ENCODE data around the gene TMEM217. TPM values are rescaled to one million over a fixed set of nuclear protein-coding genes. Genes with fewer than 3 reads are reported as not detected.
A peak's percentile ranks its signal among the peaks of the same experiment; 100 is the strongest.
"Not testable (repeated sequence)": the region's sequence is repeated elsewhere in the genome, so short reads cannot be mapped to it uniquely, and the experiment has no call there.

TMEM217 gene
- 1.5 TPM for polyA plus RNA-seq (2012; ENCODE audit: low read depth, missing spikeins)

DNA sequence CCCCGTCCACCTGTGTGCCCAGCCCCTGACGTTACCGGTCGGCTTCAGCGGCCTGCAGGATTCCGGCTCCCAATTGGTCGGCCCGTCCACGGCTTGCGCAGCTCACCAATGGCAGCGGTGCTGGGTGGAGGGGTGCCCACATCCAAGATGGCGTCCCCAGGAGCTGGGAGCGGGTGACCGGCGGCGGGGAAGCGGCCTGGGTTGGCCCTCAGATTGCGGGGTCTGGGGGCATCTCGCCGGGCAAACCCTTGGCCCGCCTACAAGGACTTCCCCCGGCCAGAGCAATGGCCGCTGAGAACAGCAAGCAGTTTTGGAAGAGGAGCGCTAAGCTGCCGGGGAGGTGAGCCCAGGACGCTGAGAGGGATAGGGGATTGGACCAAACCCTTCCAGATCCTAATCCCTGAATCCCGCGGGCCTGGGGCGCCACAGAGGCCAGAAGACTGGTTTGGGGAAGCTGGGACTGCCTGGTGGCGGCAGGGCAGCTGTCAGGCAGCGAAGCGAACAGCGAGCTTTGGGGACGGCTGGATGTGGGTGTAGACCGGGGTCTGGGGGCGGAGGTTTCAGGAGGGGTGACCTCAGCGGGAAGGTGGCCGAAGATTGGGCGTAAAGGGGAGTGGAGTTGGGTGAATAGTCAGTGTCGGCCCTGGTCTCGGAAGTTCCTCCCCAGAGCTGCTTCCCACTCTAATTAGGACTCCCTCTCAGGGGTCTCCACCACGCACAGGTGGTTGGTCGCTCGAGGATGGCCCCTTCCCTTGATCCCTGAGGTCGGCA lies at the start of gene TMEM217, which contains the start of gene TBC1D22B:
Gene TMEM217, minus strand, starts transcription at position 511 of the 771 bp plus-strand sequence. CDS start 39,114 bp downstream, outside the sequence.
Gene TBC1D22B, plus strand, starts transcription at position 139 of the 771 bp plus-strand sequence. Its CDS starts 146 bp downstream, at position 285.
- peak; percentile 95 for DNase-seq (ENCODE audit: insufficient read length, low spot score)
- peak; percentile 81 for TF ChIP-seq POLR2A (IDR thresholded peaks at IDR 0.05; ENCODE audit: low read depth, low read length)
- TF ChIP-seq POLR2AphosphoS5 (IDR thresholded peaks at IDR 0.05; ENCODE audit: low read depth, low read length), result peak; percentile 82
- TF ChIP-seq PAX5 (IDR thresholded peaks at IDR 0.05; ENCODE audit: insufficient read depth, low read length, severe bottlenecking), result peak; percentile 68
- TF ChIP-seq TAF1 (IDR thresholded peaks at IDR 0.05; ENCODE audit: low read depth, low read length), result peak; percentile 80
- TF ChIP-seq SPI1 (IDR thresholded peaks at IDR 0.05; ENCODE audit: low read depth, low read length), result peak; percentile 14; the same call in 1 of the 2 replicates
- TF ChIP-seq POU2F2 (IDR thresholded peaks at IDR 0.05; ENCODE audit: low read depth, low read length), result 0 out of 2 replicates have a peak, but pooled peaks have one; percentile 7
- peak; percentile 100 for FAIRE-seq

DNA sequence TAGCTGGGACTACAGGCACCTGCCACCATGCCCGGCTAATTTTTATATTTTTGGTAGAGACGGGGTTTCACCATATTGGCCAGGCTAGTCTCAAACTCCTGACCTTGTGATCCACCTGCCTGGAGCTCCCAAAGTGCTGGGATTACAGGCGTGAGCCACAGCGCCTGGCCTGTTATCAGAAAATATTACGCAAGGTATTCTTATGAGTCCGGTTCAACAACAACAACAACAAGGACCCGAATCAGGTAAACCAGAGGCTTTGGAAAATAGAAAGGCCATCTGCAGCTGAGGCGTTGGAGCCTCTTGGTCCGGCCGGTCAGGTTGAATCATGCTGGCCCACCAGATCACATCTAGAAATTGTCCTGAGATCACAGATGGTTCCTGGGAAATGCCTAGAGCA lies 49.5 kb upstream of the TMEM217 start:
- FAIRE-seq; DNase-seq (ENCODE audit: insufficient read length, low spot score): not testable (repeated sequence)

DNA sequence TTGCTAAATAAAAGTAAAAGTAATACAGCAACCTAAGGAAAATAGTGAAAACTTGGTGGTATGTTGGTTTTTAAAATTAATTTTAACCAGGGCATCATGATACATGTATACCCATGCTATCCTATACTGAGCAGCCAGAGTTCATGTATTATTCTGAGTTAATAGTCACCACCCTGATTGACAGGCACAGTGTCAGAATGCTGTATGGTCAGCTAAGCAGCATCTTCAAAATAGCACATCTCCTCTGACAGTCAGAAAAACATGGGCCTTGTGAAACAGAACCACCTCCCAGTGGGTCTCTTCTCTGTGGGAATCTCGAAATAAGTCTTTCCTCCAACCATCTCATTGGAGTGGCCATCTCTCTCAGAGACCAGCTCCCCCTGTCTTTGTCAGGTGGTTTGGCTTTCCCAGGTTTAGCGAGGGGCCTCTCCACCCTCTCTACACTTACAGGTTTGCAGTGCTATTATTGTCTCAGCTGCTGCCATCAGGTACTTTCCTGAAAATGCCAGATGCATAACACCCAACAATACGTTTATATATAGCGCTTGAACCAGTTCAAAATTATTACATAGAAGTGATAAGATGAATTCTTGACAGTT lies 48.8 kb upstream of the TMEM217 start:
- no peak for DNase-seq (ENCODE audit: insufficient read length, low spot score)
- TF ChIP-seq TAF1 (IDR thresholded peaks at IDR 0.05; ENCODE audit: low read depth, low read length) (no peak), SPI1 (IDR thresholded peaks at IDR 0.05; ENCODE audit: low read depth, low read length) (no peak), POLR2AphosphoS5 (IDR thresholded peaks at IDR 0.05; ENCODE audit: low read depth, low read length) (no peak), POLR2A (IDR thresholded peaks at IDR 0.05; ENCODE audit: low read depth, low read length) (no peak), POU2F2 (IDR thresholded peaks at IDR 0.05; ENCODE audit: low read depth, low read length) (no peak), PAX5 (IDR thresholded peaks at IDR 0.05; ENCODE audit: insufficient read depth, low read length, severe bottlenecking) (no peak)
- peak; percentile 40 for FAIRE-seq

- FAIRE-seq (peak; percentile 26), DNase-seq (ENCODE audit: insufficient read length, low spot score) (no peak)
- no peak for TF ChIP-seq POU2F2 (IDR thresholded peaks at IDR 0.05; ENCODE audit: low read depth, low read length)
- TF ChIP-seq PAX5 (IDR thresholded peaks at IDR 0.05; ENCODE audit: insufficient read depth, low read length, severe bottlenecking), result no peak
- TF ChIP-seq TAF1 (IDR thresholded peaks at IDR 0.05; ENCODE audit: low read depth, low read length), result no peak
- TF ChIP-seq POLR2AphosphoS5 (IDR thresholded peaks at IDR 0.05; ENCODE audit: low read depth, low read length), result no peak
- TF ChIP-seq POLR2A (IDR thresholded peaks at IDR 0.05; ENCODE audit: low read depth, low read length), result no peak
- TF ChIP-seq SPI1 (IDR thresholded peaks at IDR 0.05; ENCODE audit: low read depth, low read length), result no peak
Measured at GRCh38 chr6:37305841-37306425, 48.0 kb upstream of the TMEM217 start.

GRCh38 chr6:37304766-37305165 lies 46.8 kb upstream of the TMEM217 start:
- DNase-seq (ENCODE audit: insufficient read length, low spot score) (no peak), FAIRE-seq (no peak)
- TF ChIP-seq SPI1 (IDR thresholded peaks at IDR 0.05; ENCODE audit: low read depth, low read length) (no peak), PAX5 (IDR thresholded peaks at IDR 0.05; ENCODE audit: insufficient read depth, low read length, severe bottlenecking) (no peak), POU2F2 (IDR thresholded peaks at IDR 0.05; ENCODE audit: low read depth, low read length) (no peak), TAF1 (IDR thresholded peaks at IDR 0.05; ENCODE audit: low read depth, low read length) (no peak), POLR2AphosphoS5 (IDR thresholded peaks at IDR 0.05; ENCODE audit: low read depth, low read length) (no peak), POLR2A (IDR thresholded peaks at IDR 0.05; ENCODE audit: low read depth, low read length) (no peak)

DNA sequence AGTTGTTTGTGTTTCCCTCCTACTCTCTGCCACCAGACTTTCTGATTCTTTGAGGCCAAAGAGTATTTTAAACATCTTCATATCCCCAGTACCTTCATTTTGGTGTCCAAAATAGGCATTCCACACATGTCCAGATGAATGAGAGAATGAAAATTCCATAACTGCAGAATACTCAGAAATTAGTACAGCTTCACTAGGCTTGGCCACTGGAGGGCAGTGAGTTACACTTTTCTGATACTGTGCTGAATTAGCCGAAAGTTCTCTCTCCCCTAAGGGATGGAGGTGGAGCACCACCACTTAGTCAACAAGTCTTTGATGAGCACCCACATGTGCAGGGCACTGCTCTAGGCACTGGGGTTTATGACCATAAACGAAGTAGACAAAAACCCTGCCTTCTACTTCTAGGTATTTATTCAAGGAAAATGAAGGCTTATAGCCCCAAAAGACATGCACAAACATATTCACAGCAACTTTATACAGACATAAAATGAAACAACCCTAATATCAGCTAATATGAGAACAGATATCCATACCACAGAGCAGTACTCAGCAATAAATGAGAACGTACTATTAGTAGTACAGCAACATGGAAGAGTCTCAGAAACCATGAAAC lies 46.1 kb upstream of the TMEM217 start:
- FAIRE-seq (peak; percentile 76), DNase-seq (ENCODE audit: insufficient read length, low spot score) (peak; percentile 37)
- TF ChIP-seq TAF1 (IDR thresholded peaks at IDR 0.05; ENCODE audit: low read depth, low read length), result no peak
- TF ChIP-seq POLR2A (IDR thresholded peaks at IDR 0.05; ENCODE audit: low read depth, low read length), result no peak
- TF ChIP-seq POLR2AphosphoS5 (IDR thresholded peaks at IDR 0.05; ENCODE audit: low read depth, low read length), result no peak
- no peak for TF ChIP-seq POU2F2 (IDR thresholded peaks at IDR 0.05; ENCODE audit: low read depth, low read length)
- TF ChIP-seq PAX5 (IDR thresholded peaks at IDR 0.05; ENCODE audit: insufficient read depth, low read length, severe bottlenecking), result no peak
- TF ChIP-seq SPI1 (IDR thresholded peaks at IDR 0.05; ENCODE audit: low read depth, low read length), result no peak

DNA sequence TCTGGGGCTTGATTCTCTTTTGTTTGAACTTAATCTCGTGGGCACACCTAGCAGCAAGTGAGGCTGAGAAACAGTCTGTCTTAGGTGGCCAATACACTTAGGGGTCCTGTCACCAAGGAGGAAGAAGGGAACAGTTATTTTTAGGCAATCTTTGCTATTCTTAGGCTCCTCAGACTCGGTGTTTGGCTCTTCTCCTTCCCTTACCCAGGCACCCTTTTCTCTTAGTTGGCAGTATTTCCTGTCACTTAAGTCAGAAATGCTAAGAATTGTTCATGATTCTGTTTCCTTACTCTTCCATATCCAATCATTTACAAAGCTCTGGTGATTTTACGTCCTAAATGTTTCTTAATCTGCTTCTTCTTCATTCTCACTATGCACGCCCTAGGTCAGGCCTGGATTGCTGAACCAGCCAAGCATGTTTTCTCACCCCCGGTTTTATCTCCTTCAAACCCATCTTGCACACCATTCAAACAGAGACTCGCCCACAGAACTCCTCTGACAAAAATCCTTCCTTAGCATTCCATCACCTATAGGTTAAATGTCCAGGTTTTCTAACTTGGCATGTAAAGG lies 45.2 kb upstream of the TMEM217 start:
- no peak for FAIRE-seq

DNA sequence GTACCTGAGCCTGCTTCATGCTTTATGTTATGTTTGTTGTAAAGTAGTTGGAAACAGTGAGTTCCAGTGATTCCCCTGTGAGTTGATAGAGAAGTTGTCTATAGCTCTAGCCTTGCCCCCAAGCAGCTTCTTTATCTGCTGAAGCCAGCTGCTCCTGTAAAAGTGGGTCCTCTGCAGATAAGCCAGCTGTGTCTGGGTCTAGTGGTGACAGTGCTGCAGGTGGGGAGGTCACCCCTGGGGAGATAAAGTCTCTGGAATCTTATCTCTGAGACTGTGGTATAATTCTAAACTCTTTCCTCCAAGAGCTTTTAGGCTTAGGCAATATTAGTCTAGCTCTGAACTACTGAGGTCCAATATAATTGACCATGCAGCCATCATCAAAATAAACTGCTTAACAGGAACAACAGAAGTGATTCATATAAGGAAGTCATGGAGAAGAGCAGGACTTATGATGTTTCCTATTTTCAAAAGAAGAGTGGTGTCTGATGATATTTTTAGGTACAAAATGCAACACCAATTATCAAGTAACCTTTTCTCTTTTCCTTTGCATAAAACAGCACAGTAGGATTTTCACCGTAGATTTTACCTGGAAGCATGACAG lies 44.2 kb upstream of the TMEM217 start:
- FAIRE-seq, result no peak
- TF ChIP-seq POLR2AphosphoS5 (IDR thresholded peaks at IDR 0.05; ENCODE audit: low read depth, low read length), result no peak
- no peak for TF ChIP-seq POU2F2 (IDR thresholded peaks at IDR 0.05; ENCODE audit: low read depth, low read length)
- TF ChIP-seq POLR2A (IDR thresholded peaks at IDR 0.05; ENCODE audit: low read depth, low read length), result no peak
- TF ChIP-seq PAX5 (IDR thresholded peaks at IDR 0.05; ENCODE audit: insufficient read depth, low read length, severe bottlenecking), result no peak
- no peak for TF ChIP-seq TAF1 (IDR thresholded peaks at IDR 0.05; ENCODE audit: low read depth, low read length)
- no peak for TF ChIP-seq SPI1 (IDR thresholded peaks at IDR 0.05; ENCODE audit: low read depth, low read length)
- no peak for DNase-seq (ENCODE audit: insufficient read length, low spot score)

More for the DNA sequence above, 45.2 kb upstream of the TMEM217 start:
- TF ChIP-seq POLR2AphosphoS5 (IDR thresholded peaks at IDR 0.05; ENCODE audit: low read depth, low read length) (no peak), SPI1 (IDR thresholded peaks at IDR 0.05; ENCODE audit: low read depth, low read length) (no peak), POLR2A (IDR thresholded peaks at IDR 0.05; ENCODE audit: low read depth, low read length) (no peak), PAX5 (IDR thresholded peaks at IDR 0.05; ENCODE audit: insufficient read depth, low read length, severe bottlenecking) (no peak), POU2F2 (IDR thresholded peaks at IDR 0.05; ENCODE audit: low read depth, low read length) (no peak), TAF1 (IDR thresholded peaks at IDR 0.05; ENCODE audit: low read depth, low read length) (no peak)
- DNase-seq (ENCODE audit: insufficient read length, low spot score), result no peak

Measured in GM12891 (cell line).